ENCODE data around the gene ABLIM1.
A peak's percentile ranks its signal among the peaks of the same experiment; 100 is the strongest.

ABLIM1 gene

DNA sequence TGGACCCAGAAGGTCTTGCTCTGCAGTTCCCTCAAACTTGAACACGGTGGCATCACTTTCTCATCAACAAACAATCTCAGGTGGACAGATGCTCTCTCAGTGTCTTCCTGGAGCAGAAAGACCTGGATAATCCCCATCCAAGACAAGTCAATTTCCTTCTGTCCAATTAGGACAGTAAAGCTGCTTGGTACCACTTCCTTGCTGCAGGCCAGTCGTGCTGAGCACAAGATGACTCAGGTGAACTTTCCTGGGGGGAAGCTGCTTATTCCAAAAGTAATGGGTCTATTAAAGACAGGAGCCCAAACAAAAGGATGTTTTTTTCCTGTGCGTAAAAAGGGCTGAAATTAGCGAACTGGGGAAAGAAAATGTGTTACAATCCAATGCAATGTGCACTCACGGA, 146.2 kb downstream of the ABLIM1 start:
- DNase-seq = no peak

DNA sequence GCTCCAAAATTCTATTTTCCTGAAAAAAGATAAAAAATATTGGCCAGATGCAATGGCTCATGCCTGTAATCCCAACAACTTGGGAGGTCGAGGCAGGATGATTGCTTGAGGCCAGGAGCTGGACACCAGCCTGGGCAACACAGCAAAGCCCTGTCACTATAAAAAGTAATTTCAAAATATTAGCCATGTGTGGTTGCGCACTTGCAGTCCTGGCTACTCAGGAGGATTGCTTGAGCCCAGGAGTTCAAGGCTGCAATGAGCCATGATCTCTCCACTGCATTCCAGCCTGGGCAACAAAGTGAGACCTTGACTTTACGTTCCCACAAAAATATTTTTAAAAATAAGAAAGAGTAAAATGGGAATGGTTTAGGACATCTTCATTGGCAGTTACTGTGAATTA, 149.7 kb downstream of the ABLIM1 start:
- DNase-seq = no peak

GRCh38 chr10:114507449-114507848, 150.6 kb downstream of the ABLIM1 start:
- DNase-seq = no peak

- no peak for DNase-seq
Observed at GRCh38 chr10:114506871-114507385, 151.1 kb downstream of the ABLIM1 start.

DNA sequence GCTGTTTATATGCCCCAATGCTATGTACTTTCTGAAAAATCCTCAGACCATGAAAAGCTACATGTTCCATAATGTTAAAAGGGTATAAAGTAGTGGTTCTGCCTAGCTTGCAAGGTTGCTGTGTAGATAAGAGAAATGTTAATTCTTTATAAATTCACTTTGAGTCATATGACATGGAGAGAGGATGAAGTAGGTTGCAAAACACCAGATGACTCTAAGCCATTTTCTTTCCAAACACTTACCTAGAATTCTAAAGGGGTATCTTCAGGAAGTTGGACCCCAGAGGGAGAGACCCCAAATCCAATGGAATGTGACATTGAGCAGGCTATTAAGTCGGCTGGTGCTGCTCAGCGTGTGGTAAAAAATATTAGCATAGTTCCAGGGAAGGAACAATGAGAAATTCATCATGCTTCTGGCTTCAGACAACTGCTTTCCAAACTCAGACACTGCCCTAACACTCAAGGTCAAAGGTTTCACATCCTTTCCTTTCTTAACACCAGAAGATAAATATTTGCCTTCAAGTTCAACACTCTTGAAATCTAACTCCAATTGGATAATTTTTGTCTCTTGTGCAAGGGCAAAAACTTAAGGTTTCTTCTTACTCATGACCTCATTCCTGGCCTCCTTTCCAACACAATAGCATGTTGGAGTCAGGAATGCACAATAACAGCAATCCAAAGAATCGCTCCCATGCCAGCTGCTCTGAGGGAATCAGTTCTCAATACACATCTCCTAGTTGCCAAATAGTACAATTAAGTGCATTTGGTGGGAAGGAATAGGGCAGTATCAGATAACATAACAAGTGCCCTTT, 153.1 kb downstream of the ABLIM1 start:
- no peak for DNase-seq

- DNase-seq = no peak
Observed at GRCh38 chr10:114502074-114502473, 156.0 kb downstream of the ABLIM1 start.

GRCh38 chr10:114501650-114502049, 156.4 kb downstream of the ABLIM1 start:
- DNase-seq = no peak

GRCh38 chr10:114500643-114501042, 157.4 kb downstream of the ABLIM1 start:
- no peak for DNase-seq

DNA sequence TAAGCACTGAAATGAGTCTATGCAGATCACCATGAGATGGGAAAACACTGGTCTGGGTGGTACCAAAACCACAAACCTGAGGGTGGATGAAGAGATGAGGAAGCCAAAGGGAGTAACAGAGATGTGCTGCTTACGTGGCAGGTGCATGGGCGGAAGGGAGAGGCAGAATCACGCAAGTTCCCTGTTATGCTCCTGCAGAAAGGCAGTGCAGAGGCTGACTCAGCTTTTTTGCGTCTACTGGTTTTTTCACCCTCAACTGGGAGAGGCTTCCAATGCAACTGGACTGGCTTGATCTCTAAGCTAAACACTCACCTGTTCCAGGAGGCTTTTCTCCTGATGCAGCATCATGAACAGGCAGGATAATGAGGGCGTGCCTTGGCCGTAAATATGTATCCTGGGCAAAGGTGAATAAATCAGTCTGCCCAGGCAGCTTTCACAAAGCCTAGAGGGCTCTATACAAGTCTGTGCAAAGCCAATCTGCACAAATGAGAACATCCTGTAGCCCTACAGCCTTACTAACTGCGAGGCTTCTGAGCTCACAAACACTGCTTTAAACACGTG, 158.4 kb downstream of the ABLIM1 start:
- DNase-seq = peak; percentile 68

DNA sequence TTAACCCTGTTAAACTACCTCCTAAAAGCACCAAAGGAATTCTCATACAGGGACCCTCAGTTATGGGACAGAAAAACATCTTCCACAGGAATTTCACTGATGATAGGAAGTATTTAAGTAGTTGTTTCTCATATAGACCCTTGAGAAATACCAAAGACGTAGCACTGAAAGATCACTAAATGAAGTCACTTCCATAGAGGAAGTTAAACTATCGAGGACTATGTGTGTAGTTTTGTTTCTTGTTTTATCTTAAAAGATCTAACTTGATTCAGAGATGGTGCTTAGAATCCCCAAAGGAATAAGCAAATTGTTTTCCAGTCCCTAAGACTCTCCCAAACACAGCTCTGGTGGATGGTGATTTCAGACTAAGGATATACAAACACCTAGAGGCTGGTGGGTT, 159.0 kb downstream of the ABLIM1 start:
- no peak for DNase-seq

- DNase-seq = peak; percentile 15
Observed at GRCh38 chr10:114498413-114499111, 159.5 kb downstream of the ABLIM1 start.

GRCh38 chr10:114495303-114495702, 162.8 kb downstream of the ABLIM1 start:
- DNase-seq = no peak

DNA sequence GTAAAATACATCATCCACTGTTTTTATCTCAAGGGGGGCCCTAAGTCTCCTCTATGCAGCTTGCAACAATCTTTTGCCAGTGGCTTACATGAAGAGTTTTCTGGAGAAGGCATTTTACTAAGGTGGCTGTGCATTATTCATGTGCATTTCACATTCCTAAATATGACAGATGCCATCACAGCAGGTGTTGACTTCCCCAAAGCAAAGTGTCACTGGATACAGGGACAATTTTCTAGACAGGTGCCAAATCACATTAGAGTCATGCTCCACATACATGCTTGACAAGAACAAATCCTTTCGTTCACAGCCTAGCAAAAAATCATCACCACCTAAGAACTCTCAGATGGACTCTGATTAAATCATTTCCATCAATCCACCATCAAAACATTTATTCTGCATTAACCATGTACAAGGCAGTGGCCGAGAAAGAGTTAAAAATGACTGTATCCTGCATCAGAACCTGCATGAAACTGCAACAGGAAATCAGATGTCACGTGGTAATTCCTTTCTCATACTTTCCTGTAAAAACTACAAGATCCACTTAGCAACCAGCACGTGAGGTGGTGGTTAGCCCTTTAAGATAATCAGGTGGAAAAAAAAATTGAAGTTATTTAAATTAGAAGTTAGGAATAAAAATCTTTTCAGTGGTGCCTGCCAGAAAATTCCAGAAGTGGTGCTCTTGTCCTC, 165.6 kb downstream of the ABLIM1 start:
- DNase-seq = peak; percentile 65

DNA sequence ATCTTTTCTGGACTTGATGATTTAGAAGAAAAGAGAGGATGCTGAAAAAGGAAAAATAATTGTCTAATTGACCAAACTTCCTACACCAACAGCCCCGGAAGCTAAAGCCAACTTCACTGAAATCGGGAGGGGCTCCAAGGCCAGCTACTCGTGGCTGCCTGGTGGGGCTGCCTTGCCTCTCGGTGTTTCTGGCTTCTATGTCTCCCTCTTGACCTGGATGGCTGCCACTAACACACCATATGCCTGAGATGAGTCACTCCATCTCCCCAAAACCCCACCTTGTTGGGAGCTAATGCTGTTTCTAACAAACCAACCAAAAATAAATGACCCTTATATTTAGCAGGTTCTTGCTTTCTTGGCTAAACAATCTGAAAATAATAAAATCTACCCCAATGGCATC, 166.1 kb downstream of the ABLIM1 start:
- DNase-seq = no peak

- no peak for DNase-seq
Observed at GRCh38 chr10:114491419-114491818, 166.7 kb downstream of the ABLIM1 start.

DNA sequence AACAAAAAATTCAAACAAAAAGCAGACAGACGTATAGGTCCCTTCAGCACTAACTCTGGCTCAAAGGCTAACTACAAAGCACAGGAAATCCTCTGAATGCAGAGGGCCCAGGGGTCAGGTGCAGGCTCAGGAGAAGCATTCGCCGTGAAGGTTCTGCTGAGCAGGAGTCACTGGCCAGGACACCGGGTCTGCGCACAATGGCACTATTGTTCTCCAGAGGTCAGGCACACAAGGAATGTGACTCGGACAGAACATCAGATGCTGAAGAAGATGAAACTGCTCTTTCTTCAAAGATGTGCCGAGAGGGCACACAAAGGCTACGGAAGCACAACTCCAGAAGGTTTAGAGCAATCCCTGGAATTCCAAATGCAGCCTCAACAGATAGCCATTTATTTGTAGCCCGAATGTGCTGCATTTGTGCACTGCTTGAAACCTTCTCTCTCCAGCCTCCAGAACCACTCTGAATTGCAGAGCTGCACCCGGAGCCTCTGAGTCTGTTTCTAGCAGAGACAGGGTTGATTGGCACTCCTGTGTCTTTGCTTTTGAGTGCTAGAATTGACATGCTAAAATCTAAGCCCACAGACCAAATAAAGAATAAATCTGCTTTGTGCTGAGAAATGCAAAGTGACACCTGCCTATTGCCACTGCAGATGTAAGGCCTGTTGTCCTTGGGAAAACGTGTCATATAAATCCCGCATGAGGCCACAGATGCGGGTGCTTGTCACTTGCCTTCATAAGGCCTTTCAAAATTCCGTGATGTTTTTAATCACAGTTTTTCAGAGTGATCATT, 168.4 kb downstream of the ABLIM1 start:
- DNase-seq = no peak

GRCh38 chr10:114487815-114488536, 170.1 kb downstream of the ABLIM1 start:
- no peak for DNase-seq

DNA sequence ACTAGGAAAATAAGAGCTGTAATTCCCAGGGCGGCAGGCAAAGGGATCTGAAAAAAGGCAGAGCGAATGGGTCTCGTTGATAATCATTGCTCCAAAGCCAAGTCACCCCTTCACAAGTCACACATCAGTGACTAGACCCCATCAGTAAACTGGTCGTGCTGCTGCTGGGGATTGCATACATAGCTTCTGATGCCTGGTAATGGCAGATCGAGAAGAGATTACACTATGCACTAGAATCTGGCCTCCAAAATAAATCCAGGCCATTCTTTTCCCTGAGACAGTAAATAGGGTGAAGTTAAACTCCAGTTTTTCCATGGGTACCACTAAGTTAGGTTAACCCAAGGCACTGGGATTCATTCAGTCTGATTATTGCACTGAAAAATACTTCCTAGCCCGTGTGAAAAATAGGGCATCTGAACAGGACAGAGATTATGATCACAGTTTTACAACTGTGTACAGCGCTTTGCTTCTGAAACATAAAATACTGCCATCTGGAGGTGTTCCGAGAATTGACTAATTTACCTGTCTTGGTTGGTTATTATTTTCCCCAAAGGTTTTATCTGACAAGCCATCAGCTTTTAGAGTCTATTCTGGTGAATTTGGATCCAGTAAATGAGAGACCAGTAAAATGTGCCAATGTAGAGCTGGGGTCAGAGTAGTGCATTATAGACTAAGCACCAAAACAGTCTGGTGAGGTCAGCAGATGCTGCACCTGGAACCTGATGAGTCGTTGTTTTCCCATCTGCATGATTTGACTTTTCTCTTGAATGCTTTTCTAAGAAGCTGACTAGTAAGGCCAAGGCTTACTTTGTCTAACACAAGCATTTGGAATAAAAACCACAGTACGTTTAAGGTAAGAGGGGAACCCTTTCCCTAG, 170.9 kb downstream of the ABLIM1 start:
- DNase-seq = no peak

GRCh38 chr10:114485696-114486400, 172.2 kb downstream of the ABLIM1 start:
- no peak for DNase-seq

DNA sequence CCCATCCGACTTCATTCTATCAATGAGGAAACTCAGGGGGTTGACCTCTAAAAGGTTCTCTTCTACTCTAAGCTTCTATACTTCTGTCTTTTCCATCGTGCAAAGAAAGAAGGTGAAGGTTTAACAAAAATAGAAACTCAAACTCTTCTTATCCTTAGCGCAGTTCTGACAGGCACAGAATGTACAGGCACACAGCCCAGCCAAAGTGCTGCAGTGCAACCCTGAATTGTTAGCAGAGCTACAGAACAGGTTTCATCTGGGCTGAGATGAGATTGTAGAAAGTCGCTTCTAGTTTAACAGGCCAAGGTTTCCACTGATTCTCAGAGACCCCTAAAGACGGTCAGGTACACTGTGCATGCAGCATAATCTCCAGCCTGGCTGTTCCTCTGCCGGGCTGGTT, 174.5 kb downstream of the ABLIM1 start:
- no peak for DNase-seq
